ENCODE measurements around the gene RPN1. TPM values are rescaled to one million over a fixed set of nuclear protein-coding genes. Genes with fewer than 3 reads are reported as not detected.

Gene RPN1
- total and polyA plus RNA-seq, 10 of the 15 experiments (the other 5 are each of a cell fraction or from before 2014, with no cell fraction given) = 56.1 to 266 (median 157) TPM

DNA sequence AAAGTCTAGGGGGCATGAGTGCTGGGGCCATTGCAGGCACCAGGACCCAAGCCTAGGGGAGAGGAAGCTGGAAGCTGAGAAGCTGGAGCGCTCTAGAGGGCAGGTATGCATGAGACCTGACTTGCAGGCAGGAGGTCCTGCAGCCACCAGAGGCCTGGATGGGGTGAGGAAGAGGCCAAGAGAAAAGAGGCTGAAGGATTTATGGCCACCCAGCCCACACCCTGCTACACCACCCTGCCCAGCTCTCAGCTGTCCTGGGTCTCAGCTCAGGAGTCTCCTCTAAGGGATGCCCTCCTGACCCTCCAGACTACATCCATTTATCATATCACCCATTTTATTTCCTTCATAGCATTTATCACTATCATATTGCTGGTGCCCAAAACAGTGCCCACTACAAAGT is 36.5 kb downstream of the RPN1 start:
- ChIA-PET RAD21 (ENCODE audit: unreplicated experiment) (no interaction called here), SMC1A (ENCODE audit: uncharacterized antibody, unreplicated experiment) (no interaction called here), CTCF (interaction anchor here (0.6 to 1.4 kb wide), 4 partner anchors 24 to 378 kb away, joined by 3 to 4 read pairs (median 3); no protein-coding TSS in a partner anchor), POLR2A (no interaction called here)
- intact Hi-C loops (cut with micrococcal nuclease; ENCODE audit: unreplicated experiment) = no loop called here
- 100% methylated on average over 1 of the region's 1 CpG for WGBS (ENCODE audit: insufficient coverage, insufficient replicate concordance, low lambda C conversion rate, missing lambda C conversion rate)
- no peak for TF ChIP-seq EGR1 (IDR thresholded peaks at IDR 0.05; ENCODE audit: borderline replicate concordance in 1 of 2, low read depth in 2 of 2, low read length in 2 of 2)
- TF ChIP-seq SREBF2 (IDR thresholded peaks at IDR 0.05; ENCODE audit: low read length) = no peak
- TF ChIP-seq EP300 (IDR thresholded peaks at IDR 0.05; ENCODE audit: borderline replicate concordance in 1 of 2, control insufficient read depth in 1 of 2, low read depth in 2 of 2, low read length in 2 of 2) = no peak
- no peak for TF ChIP-seq MXI1 (IDR thresholded peaks at IDR 0.05; ENCODE audit: low read depth, low read length)
- TF ChIP-seq KLF5 (IDR thresholded peaks at IDR 0.05; ENCODE audit: partially characterized antibody) = no peak
- TF ChIP-seq, protein P1, sequence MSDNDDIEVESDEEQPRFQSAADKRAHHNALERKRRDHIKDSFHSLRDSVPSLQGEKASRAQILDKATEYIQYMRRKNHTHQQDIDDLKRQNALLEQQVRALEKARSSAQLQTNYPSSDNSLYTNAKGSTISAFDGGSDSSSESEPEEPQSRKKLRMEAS (IDR thresholded peaks at IDR 0.05; ENCODE audit: low read depth, low read length) = no peak
- no peak for TF ChIP-seq IKZF1 (conservative IDR thresholded peaks at IDR 0.05)
- TF ChIP-seq, protein P2, sequence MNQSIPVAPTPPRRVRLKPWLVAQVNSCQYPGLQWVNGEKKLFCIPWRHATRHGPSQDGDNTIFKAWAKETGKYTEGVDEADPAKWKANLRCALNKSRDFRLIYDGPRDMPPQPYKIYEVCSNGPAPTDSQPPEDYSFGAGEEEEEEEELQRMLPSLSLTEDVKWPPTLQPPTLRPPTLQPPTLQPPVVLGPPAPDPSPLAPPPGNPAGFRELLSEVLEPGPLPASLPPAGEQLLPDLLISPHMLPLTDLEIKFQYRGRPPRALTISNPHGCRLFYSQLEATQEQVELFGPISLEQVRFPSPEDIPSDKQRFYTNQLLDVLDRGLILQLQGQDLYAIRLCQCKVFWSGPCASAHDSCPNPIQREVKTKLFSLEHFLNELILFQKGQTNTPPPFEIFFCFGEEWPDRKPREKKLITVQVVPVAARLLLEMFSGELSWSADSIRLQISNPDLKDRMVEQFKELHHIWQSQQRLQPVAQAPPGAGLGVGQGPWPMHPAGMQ (IDR thresholded peaks at IDR 0.05; ENCODE audit: borderline replicate concordance) = no peak
- TF ChIP-seq CBX3 (IDR thresholded peaks at IDR 0.05; ENCODE audit: borderline replicate concordance, low read depth) = no peak
- no peak for TF ChIP-seq TCF12 (IDR thresholded peaks at IDR 0.05; ENCODE audit: low read depth, low read length)
- TF ChIP-seq PAX5 (IDR thresholded peaks at IDR 0.05; ENCODE audit: borderline replicate concordance, low read depth, low read length) = no peak
- no peak for TF ChIP-seq WRNIP1 (IDR thresholded peaks at IDR 0.05; ENCODE audit: borderline replicate concordance, low read depth, low read length)
- no peak for TF ChIP-seq HCFC1 (IDR thresholded peaks at IDR 0.05; ENCODE audit: low read length)
- no peak for TF ChIP-seq BMI1 (IDR thresholded peaks at IDR 0.05; ENCODE audit: borderline replicate concordance)
- no peak for TF ChIP-seq POLR2AphosphoS5 (IDR thresholded peaks at IDR 0.05; ENCODE audit: low read length)
- TF ChIP-seq RCOR1 (conservative IDR thresholded peaks at IDR 0.05; ENCODE audit: low read depth, low read length) = no peak
- TF ChIP-seq, protein P3, sequence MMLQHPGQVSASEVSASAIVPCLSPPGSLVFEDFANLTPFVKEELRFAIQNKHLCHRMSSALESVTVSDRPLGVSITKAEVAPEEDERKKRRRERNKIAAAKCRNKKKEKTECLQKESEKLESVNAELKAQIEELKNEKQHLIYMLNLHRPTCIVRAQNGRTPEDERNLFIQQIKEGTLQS (IDR thresholded peaks at IDR 0.05; ENCODE audit: borderline replicate concordance, extremely low read depth, low read depth, low read length) = no peak
- TF ChIP-seq, protein P4, sequence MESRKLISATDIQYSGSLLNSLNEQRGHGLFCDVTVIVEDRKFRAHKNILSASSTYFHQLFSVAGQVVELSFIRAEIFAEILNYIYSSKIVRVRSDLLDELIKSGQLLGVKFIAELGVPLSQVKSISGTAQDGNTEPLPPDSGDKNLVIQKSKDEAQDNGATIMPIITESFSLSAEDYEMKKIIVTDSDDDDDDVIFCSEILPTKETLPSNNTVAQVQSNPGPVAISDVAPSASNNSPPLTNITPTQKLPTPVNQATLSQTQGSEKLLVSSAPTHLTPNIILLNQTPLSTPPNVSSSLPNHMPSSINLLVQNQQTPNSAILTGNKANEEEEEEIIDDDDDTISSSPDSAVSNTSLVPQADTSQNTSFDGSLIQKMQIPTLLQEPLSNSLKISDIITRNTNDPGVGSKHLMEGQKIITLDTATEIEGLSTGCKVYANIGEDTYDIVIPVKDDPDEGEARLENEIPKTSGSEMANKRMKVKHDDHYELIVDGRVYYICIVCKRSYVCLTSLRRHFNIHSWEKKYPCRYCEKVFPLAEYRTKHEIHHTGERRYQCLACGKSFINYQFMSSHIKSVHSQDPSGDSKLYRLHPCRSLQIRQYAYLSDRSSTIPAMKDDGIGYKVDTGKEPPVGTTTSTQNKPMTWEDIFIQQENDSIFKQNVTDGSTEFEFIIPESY (IDR thresholded peaks at IDR 0.05) = no peak
- Histone ChIP-seq H3K4me1 (ENCODE audit: control insufficient read depth, insufficient read depth, low read length) (peaks cover 12% of the 10 kb centered on the region), H3K27me3 (replicated peaks in 1 of 2; ENCODE audit: control insufficient read depth in 2 of 2, insufficient read depth in 2 of 2, low read length in 1 of 2) (no peaks in the 10 kb centered on the region), H2AFZ (ENCODE audit: control insufficient read depth, low read depth, low read length) (no peak overlapping the region), H3K9me3 (replicated peaks; ENCODE audit: control insufficient read depth, insufficient read depth, low read length) (no peaks in the 10 kb centered on the region), H3K4me2 (ENCODE audit: control insufficient read depth, insufficient read depth) (no peak overlapping the region), H3K79me2 (ENCODE audit: control insufficient read depth, insufficient read depth, low read length) (peaks cover 6% of the 10 kb centered on the region), H3K27ac (ENCODE audit: control insufficient read depth, insufficient read depth) (no peak overlapping the region), H3K9ac (ENCODE audit: control insufficient read depth, insufficient read depth, low read length) (no peak overlapping the region), H3K36me3 (ENCODE audit: control insufficient read depth in 2 of 2, insufficient read depth in 2 of 2, low read length in 1 of 2) (peaks cover 1 to 3% of the 10 kb centered on the region in 2 experiments; a peak in 3 of 4 replicates), H4K20me1 (ENCODE audit: control insufficient read depth, insufficient read depth) (no peaks in the 10 kb centered on the region), H3K4me3 (no peak overlapping the region)
- ATAC-seq (no peak), FAIRE-seq (no peak), DNase-seq (ENCODE audit: low read depth, low spot score) (no peak)
- BruUV-seq (replicated peaks) = no TSS peak
- in situ Hi-C loops (cut with MboI) = loop anchor here (25.0 kb wide), 1 partner anchor 527 kb away; no protein-coding TSS in a partner anchor

All from GM12878 (cell line).